SK-N-SH (cell line): ENCODE measurements around the gene GPC5.

ENCODE experiments used
- CTCF ChIP-seq: fragments of 200-600 bp; sonication (generic); IDR thresholded peaks from 2 replicates; pipeline ENCODE4 v1.6.1; 2017; ENCODE audit warnings: antibody characterized with exemption, mild to moderate bottlenecking, moderate library complexity
- EZH2phosphoT487 ChIP-seq: fragments of 200-600 bp; sonication (generic); IDR thresholded peaks from 2 replicates; pipeline ENCODE4 v1.6.1; 2017; ENCODE audit warnings: low read depth, mixed run types, mild to moderate bottlenecking, antibody characterized with exemption, moderate library complexity, borderline replicate concordance
- FOXM1 ChIP-seq: IDR thresholded peaks from 2 replicates; pipeline ENCODE4 v1.4.0; 2012; ENCODE audit warnings: low read depth, mild to moderate bottlenecking
- JUND ChIP-seq: IDR thresholded peaks from 2 replicates; pipeline ENCODE4 v1.4.0; 2012
- MAX ChIP-seq: IDR thresholded peaks from 2 replicates; pipeline ENCODE4 v1.4.0; 2012; ENCODE audit warnings: low read depth
- NRF1 ChIP-seq: IDR thresholded peaks from 2 replicates; pipeline ENCODE4 v1.6.1; 2012; ENCODE audit warnings: low read depth, mild to moderate bottlenecking, low read length
- POLR2AphosphoS5 ChIP-seq: IDR thresholded peaks from 2 replicates; pipeline ENCODE4 v1.6.1; 2012; ENCODE audit warnings: low read depth, low read length
- REST ChIP-seq: IDR thresholded peaks from 2 replicates; pipeline ENCODE4 v1.6.1; 2012; ENCODE audit warnings: mild to moderate bottlenecking, low read depth, low read length, moderate library complexity
- RFX5 ChIP-seq: IDR thresholded peaks from 2 replicates; pipeline ENCODE4 v1.6.1; 2012; ENCODE audit warnings: mild to moderate bottlenecking, improper control_type of control experiment, low read length
- TAF1 ChIP-seq: IDR thresholded peaks from 2 replicates; pipeline ENCODE4 v1.6.1; 2012; ENCODE audit warnings: low read depth, mild to moderate bottlenecking, low read length, moderate library complexity, borderline replicate concordance
- TEAD4 ChIP-seq: IDR thresholded peaks from 2 replicates; pipeline ENCODE4 v1.4.0; 2012; ENCODE audit warnings: mild to moderate bottlenecking, borderline replicate concordance; ENCODE audit not compliant: insufficient read depth

- TF ChIP-seq JUND, result no peak
- TF ChIP-seq CTCF, result no peak
- TF ChIP-seq TEAD4, result no peak
- no peak for TF ChIP-seq FOXM1
- TF ChIP-seq REST, result no peak
- no peak for TF ChIP-seq RFX5
- TF ChIP-seq TAF1, result no peak
- no peak for TF ChIP-seq NRF1
- no peak for TF ChIP-seq EZH2phosphoT487
- no peak for TF ChIP-seq POLR2AphosphoS5
- no peak for TF ChIP-seq MAX
Observed at GRCh38 chr13:92303428-92303827, 905.0 kb downstream of the GPC5 start.
